Measurements from ENCODE around the gene C3orf62.

GRCh38 chr3:49260806-49261324 is 16.2 kb downstream of the C3orf62 start:
- TF ChIP-seq EZH2 (IDR thresholded peaks at IDR 0.05; ENCODE audit: borderline replicate concordance, control insufficient read depth, low read depth, low read length) (no peak), ESRRA (IDR thresholded peaks at IDR 0.05; ENCODE audit: low read length) (no peak), RFX5 (IDR thresholded peaks at IDR 0.05; ENCODE audit: low read depth, low read length) (no peak), GATAD2B (conservative IDR thresholded peaks at IDR 0.05; ENCODE audit: low read depth) (no peak), POLR2AphosphoS5 (IDR thresholded peaks at IDR 0.05; ENCODE audit: low read length) (no peak)
- TF ChIP-seq, protein P1, sequence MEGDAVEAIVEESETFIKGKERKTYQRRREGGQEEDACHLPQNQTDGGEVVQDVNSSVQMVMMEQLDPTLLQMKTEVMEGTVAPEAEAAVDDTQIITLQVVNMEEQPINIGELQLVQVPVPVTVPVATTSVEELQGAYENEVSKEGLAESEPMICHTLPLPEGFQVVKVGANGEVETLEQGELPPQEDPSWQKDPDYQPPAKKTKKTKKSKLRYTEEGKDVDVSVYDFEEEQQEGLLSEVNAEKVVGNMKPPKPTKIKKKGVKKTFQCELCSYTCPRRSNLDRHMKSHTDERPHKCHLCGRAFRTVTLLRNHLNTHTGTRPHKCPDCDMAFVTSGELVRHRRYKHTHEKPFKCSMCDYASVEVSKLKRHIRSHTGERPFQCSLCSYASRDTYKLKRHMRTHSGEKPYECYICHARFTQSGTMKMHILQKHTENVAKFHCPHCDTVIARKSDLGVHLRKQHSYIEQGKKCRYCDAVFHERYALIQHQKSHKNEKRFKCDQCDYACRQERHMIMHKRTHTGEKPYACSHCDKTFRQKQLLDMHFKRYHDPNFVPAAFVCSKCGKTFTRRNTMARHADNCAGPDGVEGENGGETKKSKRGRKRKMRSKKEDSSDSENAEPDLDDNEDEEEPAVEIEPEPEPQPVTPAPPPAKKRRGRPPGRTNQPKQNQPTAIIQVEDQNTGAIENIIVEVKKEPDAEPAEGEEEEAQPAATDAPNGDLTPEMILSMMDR (IDR thresholded peaks at IDR 0.05 in 2 of 3, conservative IDR thresholded peaks at IDR 0.05 in 1 of 3; ENCODE audit: control insufficient read depth in 2 of 3, extremely low read depth in 1 of 3, insufficient read depth in 1 of 3, low read depth in 3 of 3, low read length in 3 of 3), result no peak

All from GM12878 (cell line).